ENCODE data around the gene ATXN1. TPM values are rescaled to one million over a fixed set of nuclear protein-coding genes. Genes with fewer than 3 reads are reported as not detected.

ATXN1 gene
- total and polyA plus RNA-seq, 2 of the 13 experiments (the other 11 are each of a cell fraction or from before 2014, with no cell fraction given) = 20.7 to 39.5 TPM

- TF ChIP-seq HCFC1 (IDR thresholded peaks at IDR 0.05; ENCODE audit: low read depth, low read length) (peak; percentile 13; the same call in 1 of the 2 replicates), FOXC1 (CRISPR knock-in tag; IDR thresholded peaks at IDR 0.05; ENCODE audit: borderline replicate concordance) (peak; percentile 59; the same call in 1 of the 2 replicates), MTERF4 (CRISPR knock-in tag; IDR thresholded peaks at IDR 0.05) (peak; percentile 28; the same call in 1 of the 2 replicates), ZNF564 (CRISPR knock-in tag; IDR thresholded peaks at IDR 0.05) (no peak; the same call in 1 of the 2 replicates), U2AF1 (optimal IDR thresholded peaks at IDR 0.05; ENCODE audit: low read depth, low read length) (peak; percentile 86), SOX5 (CRISPR knock-in tag; IDR thresholded peaks at IDR 0.05; ENCODE audit: borderline replicate concordance) (peak; percentile 23; the same call in 1 of the 2 replicates), PREB (CRISPR knock-in tag; IDR thresholded peaks at IDR 0.05) (no peak), TGIF2 (CRISPR knock-in tag; IDR thresholded peaks at IDR 0.05) (peak; percentile 22), SOX13 (IDR thresholded peaks at IDR 0.05) (no peak), SOX13 (CRISPR knock-in tag; conservative IDR thresholded peaks at IDR 0.05 in 1 of 2, IDR thresholded peaks at IDR 0.05 in 1 of 2) (peak in 1 of 2 experiments; percentile 59; a peak in 1 of 4 replicates), EP300 (IDR thresholded peaks at IDR 0.05; ENCODE audit: low read depth in 2 of 2, low read length in 2 of 2) (peak; percentile 17 to 64; a peak in 3 of 4 replicates), EP300 (CRISPR knock-in tag; IDR thresholded peaks at IDR 0.05; ENCODE audit: borderline replicate concordance) (peak; percentile 61; the same call in 1 of the 2 replicates), YEATS2 (CRISPR knock-in tag; IDR thresholded peaks at IDR 0.05; ENCODE audit: borderline replicate concordance) (0 out of 2 replicates have a peak, but pooled peaks have one; percentile 23), ZNF776 (CRISPR knock-in tag; IDR thresholded peaks at IDR 0.05) (peak; percentile 84; the same call in 1 of the 2 replicates), SMC3 (IDR thresholded peaks at IDR 0.05; ENCODE audit: low read length) (peak; percentile 16; the same call in 1 of the 2 replicates), ZMYM3 (CRISPR knock-in tag; IDR thresholded peaks at IDR 0.05) (0 out of 2 replicates have a peak, but pooled peaks have one; percentile 3), KMT2B (CRISPR knock-in tag; IDR thresholded peaks at IDR 0.05) (peak; percentile 85), ZNF781 (CRISPR knock-in tag; IDR thresholded peaks at IDR 0.05; ENCODE audit: borderline replicate concordance, not compliant biosample characterization) (peak; percentile 25), MYNN (CRISPR knock-in tag; IDR thresholded peaks at IDR 0.05; ENCODE audit: low read depth) (0 out of 2 replicates have a peak, but pooled peaks have one; percentile 25)
- TF ChIP-seq, protein P1, sequence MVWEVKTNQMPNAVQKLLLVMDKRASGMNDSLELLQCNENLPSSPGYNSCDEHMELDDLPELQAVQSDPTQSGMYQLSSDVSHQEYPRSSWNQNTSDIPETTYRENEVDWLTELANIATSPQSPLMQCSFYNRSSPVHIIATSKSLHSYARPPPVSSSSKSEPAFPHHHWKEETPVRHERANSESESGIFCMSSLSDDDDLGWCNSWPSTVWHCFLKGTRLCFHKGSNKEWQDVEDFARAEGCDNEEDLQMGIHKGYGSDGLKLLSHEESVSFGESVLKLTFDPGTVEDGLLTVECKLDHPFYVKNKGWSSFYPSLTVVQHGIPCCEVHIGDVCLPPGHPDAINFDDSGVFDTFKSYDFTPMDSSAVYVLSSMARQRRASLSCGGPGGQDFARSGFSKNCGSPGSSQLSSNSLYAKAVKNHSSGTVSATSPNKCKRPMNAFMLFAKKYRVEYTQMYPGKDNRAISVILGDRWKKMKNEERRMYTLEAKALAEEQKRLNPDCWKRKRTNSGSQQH (CRISPR knock-in tag; IDR thresholded peaks at IDR 0.05; ENCODE audit: low read depth) = 0 out of 2 replicates have a peak, but pooled peaks have one; percentile 45
- TF ChIP-seq, protein P2, sequence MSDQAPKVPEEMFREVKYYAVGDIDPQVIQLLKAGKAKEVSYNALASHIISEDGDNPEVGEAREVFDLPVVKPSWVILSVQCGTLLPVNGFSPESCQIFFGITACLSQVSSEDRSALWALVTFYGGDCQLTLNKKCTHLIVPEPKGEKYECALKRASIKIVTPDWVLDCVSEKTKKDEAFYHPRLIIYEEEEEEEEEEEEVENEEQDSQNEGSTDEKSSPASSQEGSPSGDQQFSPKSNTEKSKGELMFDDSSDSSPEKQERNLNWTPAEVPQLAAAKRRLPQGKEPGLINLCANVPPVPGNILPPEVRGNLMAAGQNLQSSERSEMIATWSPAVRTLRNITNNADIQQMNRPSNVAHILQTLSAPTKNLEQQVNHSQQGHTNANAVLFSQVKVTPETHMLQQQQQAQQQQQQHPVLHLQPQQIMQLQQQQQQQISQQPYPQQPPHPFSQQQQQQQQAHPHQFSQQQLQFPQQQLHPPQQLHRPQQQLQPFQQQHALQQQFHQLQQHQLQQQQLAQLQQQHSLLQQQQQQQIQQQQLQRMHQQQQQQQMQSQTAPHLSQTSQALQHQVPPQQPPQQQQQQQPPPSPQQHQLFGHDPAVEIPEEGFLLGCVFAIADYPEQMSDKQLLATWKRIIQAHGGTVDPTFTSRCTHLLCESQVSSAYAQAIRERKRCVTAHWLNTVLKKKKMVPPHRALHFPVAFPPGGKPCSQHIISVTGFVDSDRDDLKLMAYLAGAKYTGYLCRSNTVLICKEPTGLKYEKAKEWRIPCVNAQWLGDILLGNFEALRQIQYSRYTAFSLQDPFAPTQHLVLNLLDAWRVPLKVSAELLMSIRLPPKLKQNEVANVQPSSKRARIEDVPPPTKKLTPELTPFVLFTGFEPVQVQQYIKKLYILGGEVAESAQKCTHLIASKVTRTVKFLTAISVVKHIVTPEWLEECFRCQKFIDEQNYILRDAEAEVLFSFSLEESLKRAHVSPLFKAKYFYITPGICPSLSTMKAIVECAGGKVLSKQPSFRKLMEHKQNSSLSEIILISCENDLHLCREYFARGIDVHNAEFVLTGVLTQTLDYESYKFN (CRISPR knock-in tag; conservative IDR thresholded peaks at IDR 0.05) = 0 out of 2 replicates have a peak, but pooled peaks have one; percentile 40
Measured at GRCh38 chr6:16761471-16762267, 409 bp upstream of the ATXN1 start (continued).
